Esophagus muscularis mucosa (tissue), 4 donors: ENCODE results near the gene MUC5B. TPM values are rescaled to one million over a fixed set of nuclear protein-coding genes. Genes with fewer than 3 reads are reported as not detected.

Experiments used
- DNase-seq: peaks from one replicate; pipeline ENCODE4 v3.0.0-alpha.2; 2017; ENCODE audit errors: extremely low spot score
- H3K27ac ChIP-seq, 4 donors: fragments of 200-600 bp; sonication (generic); replicated peaks in 1 of 4; 1 replicate in 3 of 4; 2 replicates in 1 of 4; pipeline ENCODE4 v1.5.1; 2016 to 2019; ENCODE audit warnings: mild to moderate bottlenecking in 1 of 4
- H3K27me3 ChIP-seq, 4 donors: fragments of 200-600 bp; sonication (generic); one replicate each; pipeline versions ENCODE4 v1.5.1 to v1.6.0; 2016 to 2019
- H3K36me3 ChIP-seq, 4 donors: fragments of 200-600 bp; sonication (generic); one replicate each; pipeline ENCODE4 v1.5.1; 2016 to 2019
- H3K4me1 ChIP-seq, 4 donors: fragments of 200-600 bp; sonication (generic); one replicate each; pipeline ENCODE4 v1.5.1; 2016 to 2019
- H3K4me3 ChIP-seq, 4 donors: fragments of 200-600 bp; sonication (generic); 1 replicate in 2 of 4; 2 replicates in 2 of 4; pipeline ENCODE4 v1.5.1; 2016 to 2019; ENCODE audit warnings: mild to moderate bottlenecking in 4 of 4, moderate library complexity in 1 of 4
- H3K9me3 ChIP-seq, 4 donors: fragments of 200-600 bp; sonication (generic); 1 replicate in 3 of 4; 2 replicates in 1 of 4; pipeline ENCODE4 v1.5.1; 2016 to 2019
- CTCF ChIP-seq, 3 experiments: fragments of 200-600 bp in 2 of 3; fragments of 450-650 bp in 1 of 3; sonication (generic) in 2 of 3; IDR thresholded peaks; one replicate each; pipeline ENCODE4 v1.5.1; 2017 to 2019; ENCODE audit warnings: antibody characterized with exemption in 3 of 3, mild to moderate bottlenecking in 2 of 3, moderate library complexity in 1 of 3
- EP300 ChIP-seq: sonication (generic); formaldehyde crosslinking; IDR thresholded peaks from one replicate; pipeline ENCODE4 v1.6.1; 2017; ENCODE audit warnings: antibody characterized with exemption
- POLR2A ChIP-seq: fragments of 450-650 bp; IDR thresholded peaks from one replicate; pipeline ENCODE4 v1.6.1; 2017; ENCODE audit warnings: antibody characterized with exemption, moderate library complexity, mild to moderate bottlenecking, low read depth
- POLR2AphosphoS5 ChIP-seq, 2 donors: sonication (generic); formaldehyde crosslinking; IDR thresholded peaks; one replicate each; pipeline ENCODE4 v1.6.1; 2017; ENCODE audit warnings: antibody characterized with exemption in 2 of 2
- WGBS: methylation state at CpG from one replicate; pipeline ENCODE4 v1.1.5; 2018; 5-methylcytosine and 5-hydroxymethylcytosine counted together
- intact Hi-C: fragments of 100-400 bp; cut with DNase I; formaldehyde crosslinking; loops from one replicate; pipeline ENCODE4 v1.15.1; 2023
- total RNA-seq, 4 donors: library from RNA; depleted of rRNA; stranded (reverse); fragments of >200 nt; gene quantifications; one replicate each; pipeline versions ENCODE4 v1.1.0 to v1.2.1, GENCODE V29; 2016

Gene MUC5B
- total RNA-seq, 4 donors from 2014 or later = under 0.01 to 0.45 (median 0.06) TPM; not detected in 1

- Histone ChIP-seq H3K4me3 (no peak overlapping the region), H3K27me3 (peaks cover 0 to 60% (median 17%) of the 10 kb centered on the region in 4 donors), H3K9me3 (no peaks in the 10 kb centered on the region), H3K36me3 (no peaks in the 10 kb centered on the region), H3K27ac (no peak overlapping the region), H3K4me1 (peaks cover 3 to 13% (median 9%) of the 10 kb centered on the region in 4 donors)
- intact Hi-C loops = loop anchor here (2.0 kb wide), 1 partner anchor 312 kb away; no protein-coding TSS in a partner anchor
- no peak for DNase-seq
- 12% methylated on average over 5 of the region's 32 CpGs for WGBS
- no peak for TF ChIP-seq POLR2AphosphoS5 (IDR thresholded peaks at IDR 0.05)
- TF ChIP-seq CTCF (IDR thresholded peaks at IDR 0.05) = peak; percentile 84 to 97 (median 89)
- TF ChIP-seq EP300 = no peak
Measured at GRCh38 chr11:1202776-1203504, 19.9 kb upstream of the MUC5B start.

- intact Hi-C loops = loop anchor here (2.0 kb wide), 1 partner anchor 311 kb away; no protein-coding TSS in a partner anchor
- no peaks in the 10 kb centered on the region for H3K36me3 ChIP-seq
- 71% methylated on average over 7 of the region's 30 CpGs for WGBS
- TF ChIP-seq POLR2AphosphoS5 (IDR thresholded peaks at IDR 0.05) (no peak), CTCF (IDR thresholded peaks at IDR 0.05) (no peak), EP300 (no peak), POLR2A (no peak)
- no peak overlapping the region for H3K4me3 ChIP-seq
- H3K4me1 ChIP-seq = peaks cover 3 to 13% (median 9%) of the 10 kb centered on the region in 4 donors
- no peaks in the 10 kb centered on the region for H3K9me3 ChIP-seq
- H3K27ac ChIP-seq = no peak overlapping the region
- DNase-seq = no peak
- peaks cover 0 to 52% (median 10%) of the 10 kb centered on the region in 4 donors for H3K27me3 ChIP-seq
Measured at GRCh38 chr11:1203505-1204271, 19.2 kb upstream of the MUC5B start.

- no peak for TF ChIP-seq POLR2AphosphoS5 (IDR thresholded peaks at IDR 0.05)
- TF ChIP-seq POLR2A = no peak
- TF ChIP-seq CTCF (IDR thresholded peaks at IDR 0.05) = no peak
- no peak for TF ChIP-seq EP300
- H3K36me3 ChIP-seq = no peaks in the 10 kb centered on the region
- DNase-seq = no peak
- peaks cover 3 to 13% (median 9%) of the 10 kb centered on the region in 4 donors for H3K4me1 ChIP-seq
- H3K27me3 ChIP-seq = peaks cover 0 to 44% (median 6%) of the 10 kb centered on the region in 4 donors
- no peak overlapping the region for H3K27ac ChIP-seq
- no peaks in the 10 kb centered on the region for H3K9me3 ChIP-seq
- no peak overlapping the region for H3K4me3 ChIP-seq
- WGBS = 83% methylated on average over 10 of the region's 22 CpGs
- intact Hi-C loops = no loop called here
Measured at GRCh38 chr11:1204381-1205101, 18.3 kb upstream of the MUC5B start.

- TF ChIP-seq CTCF (IDR thresholded peaks at IDR 0.05) (no peak), POLR2AphosphoS5 (IDR thresholded peaks at IDR 0.05) (no peak), POLR2A (no peak), EP300 (no peak)
- Histone ChIP-seq H3K27ac (no peak overlapping the region), H3K4me3 (no peak overlapping the region), H3K9me3 (no peaks in the 10 kb centered on the region), H3K36me3 (no peaks in the 10 kb centered on the region), H3K4me1 (peaks cover 3 to 13% (median 9%) of the 10 kb centered on the region in 4 donors), H3K27me3 (peaks cover 0 to 36% (median 6%) of the 10 kb centered on the region in 4 donors)
- intact Hi-C loops = no loop called here
- DNase-seq = no peak
- 74% methylated on average over 34 of the region's 35 CpGs for WGBS
Measured at GRCh38 chr11:1205121-1205986, 17.5 kb upstream of the MUC5B start.
